ENCODE measurements around the gene SYT1.
"Not testable (repeated sequence)": the region's sequence is repeated elsewhere in the genome, so short reads cannot be mapped to it uniquely, and the experiment has no call there.

Gene SYT1

GRCh38 chr12:79141776-79142175 is 277.2 kb downstream of the SYT1 start:
- no peak for DNase-seq (ENCODE audit: low spot score)

DNA sequence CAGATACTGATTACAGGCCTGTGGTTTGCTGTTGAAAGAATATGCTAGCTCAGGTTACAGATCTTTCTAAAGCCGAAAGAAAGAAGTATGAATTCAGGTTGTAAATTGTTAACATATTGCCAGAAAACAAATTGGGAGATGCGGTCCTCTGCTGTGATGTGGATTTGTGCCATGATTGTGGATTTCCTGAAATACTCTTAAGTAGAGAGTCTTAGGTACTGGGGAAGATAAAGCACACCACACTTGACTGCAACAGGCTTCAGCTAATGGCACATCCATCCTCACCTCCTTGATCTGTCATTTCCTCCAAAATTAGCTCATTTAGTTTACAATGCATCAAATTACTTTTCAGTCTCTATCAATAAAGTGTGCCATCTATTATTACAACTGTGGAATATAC is 279.2 kb downstream of the SYT1 start:
- DNase-seq (ENCODE audit: low spot score) = no peak

DNA sequence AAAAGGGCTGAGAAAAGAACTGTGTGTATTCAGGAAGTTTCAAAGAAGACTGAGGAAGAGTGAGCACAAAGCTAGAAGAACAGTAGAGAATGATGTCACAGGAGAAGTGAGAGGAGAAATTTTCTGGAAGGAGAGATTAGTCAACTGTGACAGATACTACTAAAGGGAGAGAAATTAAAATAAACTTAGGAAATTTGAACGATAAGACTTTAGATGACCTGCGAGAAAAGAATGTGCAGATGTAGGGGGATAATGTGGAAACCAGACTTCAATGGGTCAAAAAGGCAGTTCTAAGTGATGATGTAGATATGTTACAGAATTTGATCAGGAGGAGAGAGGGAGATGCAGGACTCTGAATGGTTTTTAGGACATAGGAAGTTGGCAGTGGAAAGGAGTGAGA is 287.4 kb downstream of the SYT1 start:
- DNase-seq (ENCODE audit: low spot score) = no peak

GRCh38 chr12:79155683-79156082 is 291.1 kb downstream of the SYT1 start:
- DNase-seq (ENCODE audit: low spot score) = no peak

GRCh38 chr12:79156846-79157463 is 292.4 kb downstream of the SYT1 start:
- DNase-seq (ENCODE audit: low spot score) = no peak

DNA sequence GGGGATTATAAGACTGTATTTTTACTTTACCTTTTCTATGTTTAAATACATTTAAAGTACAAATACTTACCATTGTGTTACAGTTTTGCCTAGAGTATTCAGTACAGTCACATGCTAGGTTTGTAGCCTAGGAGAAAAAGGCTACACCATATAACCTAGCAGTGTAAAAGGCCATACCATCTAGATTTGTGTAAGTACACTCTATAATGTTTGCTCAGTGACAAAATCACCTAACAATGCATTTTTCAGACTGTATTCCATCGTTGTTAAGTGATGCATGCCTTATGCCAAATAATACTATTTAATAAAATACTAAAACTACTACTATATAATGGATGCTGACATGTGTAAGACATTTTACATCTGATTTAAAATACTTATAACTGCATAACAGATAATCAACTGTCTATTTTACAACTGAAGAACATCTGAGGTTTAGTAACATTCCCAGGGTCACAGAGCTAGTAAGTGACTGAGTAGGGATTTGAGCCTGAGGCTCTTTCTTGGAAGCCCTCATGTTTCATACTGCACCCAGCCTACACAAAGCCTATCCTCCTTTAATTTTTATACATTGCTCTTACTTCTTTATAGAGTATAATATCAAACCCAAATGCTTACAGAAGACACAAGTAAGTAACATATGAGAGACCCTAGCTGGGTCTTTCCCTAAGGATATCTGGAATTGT is 296.8 kb downstream of the SYT1 start:
- no peak for DNase-seq (ENCODE audit: low spot score)

GRCh38 chr12:79162147-79162772 is 297.7 kb downstream of the SYT1 start:
- DNase-seq (ENCODE audit: low spot score) = no peak

- DNase-seq (ENCODE audit: low spot score) = no peak
Observed at GRCh38 chr12:79162948-79163347, 298.4 kb downstream of the SYT1 start.

DNA sequence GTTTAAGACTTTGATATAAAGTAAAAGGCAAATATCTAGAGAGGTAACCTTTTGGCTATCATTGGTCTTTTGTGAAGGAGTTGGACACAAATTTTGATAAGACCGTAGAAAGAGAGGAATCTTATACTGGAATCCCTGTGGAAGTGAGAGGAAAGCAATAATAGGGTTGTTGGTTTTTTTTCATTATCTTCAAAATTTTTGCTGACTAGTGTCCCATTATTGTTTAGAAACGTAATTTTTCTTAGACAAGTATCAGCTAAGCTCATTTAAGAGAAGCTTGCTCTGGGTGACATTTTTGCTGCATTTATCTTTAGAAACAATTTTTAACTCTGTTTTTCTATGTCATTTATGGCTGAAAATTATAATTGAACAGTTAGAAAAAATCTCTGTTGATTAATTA is 300.3 kb downstream of the SYT1 start:
- DNase-seq (ENCODE audit: low spot score) = no peak

GRCh38 chr12:79168687-79169086 is 304.1 kb downstream of the SYT1 start:
- no peak for DNase-seq (ENCODE audit: low spot score)

- DNase-seq (ENCODE audit: low spot score) = no peak
Observed at GRCh38 chr12:79174626-79175025, 310.1 kb downstream of the SYT1 start.

DNA sequence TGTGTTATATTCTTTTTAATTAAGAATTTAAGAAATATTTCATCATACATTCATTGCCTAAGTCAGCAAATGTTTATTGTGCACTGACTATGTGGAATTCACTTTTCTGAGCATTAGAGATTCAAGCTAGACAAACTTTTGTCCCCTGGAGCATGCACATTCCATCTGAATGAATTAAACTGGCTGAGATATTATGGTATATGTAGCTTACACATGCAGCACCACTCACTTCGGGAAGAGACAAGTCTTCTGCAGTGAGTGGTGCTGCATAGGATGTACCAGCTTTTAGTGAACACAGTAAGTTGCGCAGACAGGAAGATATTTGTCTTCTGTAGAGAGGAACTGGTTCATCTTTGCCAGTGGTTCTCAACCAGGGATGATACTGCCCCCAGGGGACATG is 318.4 kb downstream of the SYT1 start:
- DNase-seq (ENCODE audit: low spot score) = no peak

DNA sequence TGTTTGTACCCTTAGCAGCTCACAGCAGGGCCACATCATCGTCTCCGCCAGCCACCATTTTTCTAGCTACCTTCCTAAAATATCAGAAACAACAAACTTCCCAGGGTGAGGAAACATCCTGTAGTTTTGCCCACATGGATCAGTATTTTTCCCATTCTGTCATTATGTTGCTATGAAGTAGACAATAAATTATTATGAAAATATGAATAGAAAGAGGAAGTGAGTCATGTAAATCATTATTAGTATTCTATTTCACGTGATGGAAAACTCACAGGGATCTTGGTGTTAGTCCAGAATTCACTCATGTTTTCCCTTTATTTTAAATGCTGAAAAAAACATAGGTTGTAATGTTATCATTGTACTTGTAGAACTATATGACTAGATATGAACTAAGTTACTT is 319.4 kb downstream of the SYT1 start:
- no peak for DNase-seq (ENCODE audit: low spot score)

- DNase-seq (ENCODE audit: low spot score) = no peak
Observed at GRCh38 chr12:79186506-79186905, 321.9 kb downstream of the SYT1 start.

GRCh38 chr12:79187032-79187431 is 322.5 kb downstream of the SYT1 start:
- DNase-seq (ENCODE audit: low spot score) = no peak

- no peak for DNase-seq (ENCODE audit: low spot score)
Observed at GRCh38 chr12:79191391-79191790, 326.8 kb downstream of the SYT1 start.

DNA sequence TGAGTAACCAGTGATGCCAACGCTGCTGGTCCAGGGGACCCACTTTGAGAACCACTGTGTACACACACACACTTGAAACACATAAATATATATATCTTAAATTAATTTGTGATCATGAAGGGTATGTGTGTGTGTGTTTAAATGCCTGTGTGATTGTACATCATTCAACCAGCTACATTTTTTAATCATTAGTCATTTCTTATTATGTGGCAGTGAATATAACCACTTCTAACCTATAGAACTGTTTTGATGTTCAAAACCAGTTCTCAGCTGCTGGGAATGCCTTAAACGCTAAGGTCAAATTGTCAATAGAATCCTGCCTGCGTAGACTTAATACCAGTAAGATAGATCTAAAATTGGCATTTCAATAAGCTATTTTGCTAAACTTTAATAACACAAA is 330.0 kb downstream of the SYT1 start:
- DNase-seq (ENCODE audit: low spot score) = no peak

DNA sequence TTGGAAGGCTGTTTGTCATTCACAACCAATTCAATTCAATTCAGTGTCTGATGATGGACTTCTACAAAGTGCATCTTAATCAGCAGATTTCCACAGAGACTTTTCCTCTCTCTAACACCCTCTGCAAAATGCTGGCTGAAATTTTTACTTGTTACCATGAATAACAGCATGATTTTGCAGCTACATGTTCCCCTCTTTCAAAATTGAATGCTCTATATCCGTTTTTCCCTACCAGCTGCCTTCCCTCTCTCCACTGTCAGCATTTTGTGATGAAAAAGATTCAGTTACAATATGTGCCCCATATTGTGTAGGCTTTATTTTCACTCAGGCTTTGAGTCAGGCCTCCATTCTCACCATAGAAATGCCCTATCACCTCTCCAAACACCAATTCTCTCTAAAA is 334.6 kb downstream of the SYT1 start:
- no peak for DNase-seq (ENCODE audit: low spot score)

DNA sequence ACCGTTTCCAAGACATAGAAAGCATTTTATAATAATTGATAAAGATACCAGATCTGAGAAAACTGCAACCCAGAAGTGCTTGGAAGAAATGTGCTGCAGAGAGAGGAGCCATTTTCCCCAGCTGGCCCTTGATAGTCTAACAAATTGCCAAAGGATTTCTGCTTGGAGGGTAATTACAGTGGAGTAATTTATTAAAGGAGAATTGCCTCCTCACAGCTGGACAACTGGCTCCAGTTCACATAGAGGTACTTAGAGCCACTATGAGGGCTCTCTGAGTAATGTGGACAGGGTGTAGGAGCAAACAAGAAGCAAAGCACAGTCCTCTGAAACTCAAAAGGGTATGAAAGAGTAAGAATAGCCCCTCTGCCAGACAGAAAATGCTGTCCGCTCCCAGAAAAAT is 335.6 kb downstream of the SYT1 start:
- DNase-seq (ENCODE audit: low spot score) = no peak

DNA sequence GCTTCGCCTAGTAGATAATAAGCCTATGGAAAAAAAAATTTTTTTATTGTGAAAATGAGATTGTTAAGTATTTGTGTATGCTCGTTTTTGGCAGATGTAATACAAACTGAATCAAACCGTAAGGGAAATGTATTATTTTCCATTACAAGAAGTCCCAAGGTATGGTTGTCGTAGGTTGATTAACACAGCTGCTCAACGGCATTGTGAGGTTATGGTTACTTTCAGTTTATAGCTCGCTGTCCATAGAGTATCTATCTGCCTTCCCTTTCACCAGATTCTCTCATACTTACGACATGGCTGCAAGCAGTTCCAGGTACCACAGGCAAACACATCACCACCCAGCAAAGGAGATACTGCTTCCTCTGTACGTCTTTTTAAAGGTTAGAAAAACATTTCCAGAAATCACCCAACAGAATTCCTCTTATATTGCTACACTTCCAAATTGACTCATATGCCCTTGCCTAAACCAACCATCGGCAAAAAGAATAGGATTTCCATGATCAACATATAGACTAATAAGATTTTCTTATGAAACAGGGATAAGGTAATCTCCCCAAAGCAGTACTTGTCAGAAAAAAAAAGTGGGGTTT is 338.6 kb downstream of the SYT1 start:
- DNase-seq (ENCODE audit: low spot score) = no peak

GRCh38 chr12:79206871-79207270 is 342.3 kb downstream of the SYT1 start:
- DNase-seq (ENCODE audit: low spot score) = no peak

GRCh38 chr12:79210403-79210802 is 345.8 kb downstream of the SYT1 start:
- not testable (repeated sequence) for DNase-seq (ENCODE audit: low spot score)

GRCh38 chr12:79217306-79217705 is 352.7 kb downstream of the SYT1 start:
- DNase-seq (ENCODE audit: low spot score) = no peak
